Liver (tissue), 9 donors: ENCODE measurements around the gene PLA2G4D. TPM values are rescaled to one million over a fixed set of nuclear protein-coding genes. Genes with fewer than 3 reads are reported as not detected.

Source experiments
- DNase-seq: peaks from one replicate; pipeline ENCODE4 v3.0.0-alpha.2; 2017; ENCODE audit warnings: low spot score
- H3K27ac ChIP-seq, 2 donors: one replicate each; pipeline ENCODE4 v1.7.0; 2013; ENCODE audit warnings: inconsistent platforms in 2 of 2, low read length in 2 of 2, control low read depth in 1 of 2, low read depth in 1 of 2, mild to moderate bottlenecking in 1 of 2
- H3K27me3 ChIP-seq, 4 donors: one replicate each; pipeline versions ENCODE4 v1.6.1 to v1.7.0; 2013; ENCODE audit warnings: low read length in 3 of 4, inconsistent platforms in 1 of 4, mild to moderate bottlenecking in 1 of 4, moderate library complexity in 1 of 4; ENCODE audit not compliant: control insufficient read depth in 4 of 4, insufficient read depth in 4 of 4
- H3K36me3 ChIP-seq, 4 donors: one replicate each; pipeline versions ENCODE4 v1.6.1 to v1.7.0; 2013; ENCODE audit warnings: low read length in 3 of 4, mild to moderate bottlenecking in 3 of 4, low read depth in 1 of 4, moderate library complexity in 1 of 4; ENCODE audit not compliant: control insufficient read depth in 4 of 4, insufficient read depth in 3 of 4
- H3K4me1 ChIP-seq, 4 donors: one replicate each; pipeline versions ENCODE4 v1.6.1 to v1.7.0; 2013; ENCODE audit warnings: low read length in 3 of 4, mild to moderate bottlenecking in 3 of 4, moderate library complexity in 1 of 4; ENCODE audit not compliant: control insufficient read depth in 4 of 4, insufficient read depth in 4 of 4
- H3K4me3 ChIP-seq, 3 donors: one replicate each; pipeline versions ENCODE4 v1.6.1 to v1.7.0; 2013; ENCODE audit warnings: low read length in 3 of 3, control low read depth in 1 of 3, low read depth in 1 of 3, mild to moderate bottlenecking in 1 of 3
- H3K9ac ChIP-seq, 2 donors: one replicate each; pipeline ENCODE4 v1.7.0; 2013; ENCODE audit warnings: low read length in 2 of 2, mild to moderate bottlenecking in 2 of 2, moderate library complexity in 2 of 2, control low read depth in 1 of 2, low read depth in 1 of 2
- H3K9me3 ChIP-seq, 4 donors: one replicate each; pipeline versions ENCODE4 v1.6.1 to v1.7.0; 2013; ENCODE audit warnings: low read length in 3 of 4; ENCODE audit not compliant: control insufficient read depth in 4 of 4
- ATF3 ChIP-seq: IDR thresholded peaks from 2 replicates; pipeline ENCODE4 v1.6.1; 2016; ENCODE audit warnings: antibody characterized with exemption
- CTCF ChIP-seq: fragments of 150-350 bp; IDR thresholded peaks from 2 replicates; pipeline ENCODE4 v1.5.1; 2017; ENCODE audit warnings: improper control_type of control experiment, low read depth, low read length; ENCODE audit not compliant: missing input control
- EGR1 ChIP-seq, 2 donors: IDR thresholded peaks; 2 replicates each; pipeline ENCODE4 v1.6.1; 2016 to 2018; ENCODE audit warnings: antibody characterized with exemption in 2 of 2, low read depth in 2 of 2
- FOXA2 ChIP-seq: IDR thresholded peaks from 2 replicates; pipeline ENCODE4 v1.6.1; 2016; ENCODE audit warnings: antibody characterized with exemption
- GABPA ChIP-seq, 2 donors: IDR thresholded peaks in 1 of 2; conservative IDR thresholded peaks in 1 of 2; 2 replicates each; pipeline ENCODE4 v1.6.1; 2016; ENCODE audit warnings: antibody characterized with exemption in 2 of 2, mild to moderate bottlenecking in 1 of 2, moderate library complexity in 1 of 2
- HNF4A ChIP-seq, 2 donors: conservative IDR thresholded peaks; 2 replicates each; pipeline ENCODE4 v1.6.1; 2016; ENCODE audit warnings: antibody characterized with exemption in 2 of 2, mild to moderate bottlenecking in 2 of 2
- JUND ChIP-seq, 2 donors: IDR thresholded peaks; 2 replicates each; pipeline ENCODE4 v1.6.1; 2016; ENCODE audit warnings: antibody characterized with exemption in 2 of 2
- MAX ChIP-seq: IDR thresholded peaks from 2 replicates; pipeline ENCODE4 v1.6.1; 2016; ENCODE audit warnings: antibody characterized with exemption
- NR2F2 ChIP-seq: IDR thresholded peaks from 2 replicates; pipeline ENCODE4 v1.6.1; 2016; ENCODE audit warnings: antibody characterized with exemption
- RAD21 ChIP-seq, 2 donors: IDR thresholded peaks; 2 replicates each; pipeline ENCODE4 v1.6.1; 2016; ENCODE audit warnings: antibody characterized with exemption in 2 of 2, mild to moderate bottlenecking in 2 of 2
- REST ChIP-seq: IDR thresholded peaks from 2 replicates; pipeline ENCODE4 v1.6.1; 2016; ENCODE audit warnings: antibody characterized with exemption, mild to moderate bottlenecking
- RXRA ChIP-seq, 2 donors: IDR thresholded peaks; 2 replicates each; pipeline ENCODE4 v1.6.1; 2017 to 2018; ENCODE audit warnings: antibody characterized with exemption in 2 of 2, mild to moderate bottlenecking in 1 of 2
- SP1 ChIP-seq: IDR thresholded peaks from 2 replicates; pipeline ENCODE4 v1.6.1; 2018; ENCODE audit warnings: antibody characterized with exemption, mild to moderate bottlenecking
- TAF1 ChIP-seq: conservative IDR thresholded peaks from 2 replicates; pipeline ENCODE4 v1.6.1; 2016; ENCODE audit warnings: antibody characterized with exemption, mild to moderate bottlenecking
- YY1 ChIP-seq: IDR thresholded peaks from 2 replicates; pipeline ENCODE4 v1.6.1; 2016; ENCODE audit warnings: antibody characterized with exemption, mild to moderate bottlenecking
- WGBS: extraction: QIAGEN DNeasy Blood & Tissue Kit; methylation state at CpG from one replicate; pipeline ENCODE4 v1.1.7; 2013; 5-methylcytosine and 5-hydroxymethylcytosine counted together
- polyA plus RNA-seq, 2 donors: library from polyadenylated mRNA; stranded (reverse) in 1 of 2; unstranded in 1 of 2; fragments of 200-250 nt in 1 of 2; fragments of >200 nt in 1 of 2; fragmentation: Nextera tagmentation in 1 of 2; extraction: Ambion mirVana in 1 of 2; gene quantifications; one replicate each; pipeline versions ENCODE4 v1.2.1 to v1.2.3, GENCODE V29; 2013 to 2015
- total RNA-seq, 2 donors: library from RNA; depleted of rRNA; stranded (reverse); fragments of >200 nt; gene quantifications; one replicate each; pipeline ENCODE4 v1.2.3, GENCODE V29; 2014
- donor health status: healthy.
- donor health status: healthy.
- donor health status: healthy.
- donor health status: healthy.
- donor health status: healthy.

The PLA2G4D gene
- total and polyA plus RNA-seq, 4 donors: not detected

- H3K27me3 ChIP-seq: no peaks in the 10 kb centered on the region
- no peak overlapping the region for H3K4me3 ChIP-seq
- H3K9ac ChIP-seq: no peak overlapping the region
- no peak for DNase-seq
- no peaks in the 10 kb centered on the region for H3K36me3 ChIP-seq
- TF ChIP-seq ATF3: no peak
- TF ChIP-seq CTCF: no peak
- TF ChIP-seq RAD21 (IDR thresholded peaks at IDR 0.05): no peak
- TF ChIP-seq MAX: no peak
- TF ChIP-seq SP1: no peak
- TF ChIP-seq REST: no peak
- no peak for TF ChIP-seq EGR1 (IDR thresholded peaks at IDR 0.05; ENCODE audit: low read depth in 2 of 2)
- TF ChIP-seq FOXA2: no peak
- no peak for TF ChIP-seq NR2F2
- TF ChIP-seq RXRA (IDR thresholded peaks at IDR 0.05): no peak
- no peak for TF ChIP-seq HNF4A (conservative IDR thresholded peaks at IDR 0.05)
- TF ChIP-seq TAF1: no peak
- TF ChIP-seq JUND (IDR thresholded peaks at IDR 0.05): no peak
- TF ChIP-seq GABPA (IDR thresholded peaks at IDR 0.05 in 1 of 2, conservative IDR thresholded peaks at IDR 0.05 in 1 of 2): no peak
- no peak for TF ChIP-seq YY1
- peaks cover 0 to 6% (median 3%) of the 10 kb centered on the region in 4 donors for H3K4me1 ChIP-seq
- no peaks in the 10 kb centered on the region for H3K9me3 ChIP-seq
- 78% methylated on average over 9 of the region's 9 CpGs for WGBS
- H3K27ac ChIP-seq: no peak overlapping the region
Measured at GRCh38 chr15:42070976-42071350, 23.4 kb downstream of the PLA2G4D start.

GRCh38 chr15:42070279-42070975 lies 23.9 kb downstream of the PLA2G4D start:
- no peak for DNase-seq
- H3K4me1 ChIP-seq: peaks cover 0 to 6% (median 3%) of the 10 kb centered on the region in 4 donors
- H3K9ac ChIP-seq: no peak overlapping the region
- H3K9me3 ChIP-seq: no peaks in the 10 kb centered on the region
- H3K27ac ChIP-seq: no peak overlapping the region
- no peak overlapping the region for H3K4me3 ChIP-seq
- 89% methylated on average over 16 of the region's 16 CpGs for WGBS
- TF ChIP-seq SP1: no peak
- no peak for TF ChIP-seq REST
- no peak for TF ChIP-seq GABPA (IDR thresholded peaks at IDR 0.05 in 1 of 2, conservative IDR thresholded peaks at IDR 0.05 in 1 of 2)
- TF ChIP-seq TAF1: no peak
- TF ChIP-seq MAX: no peak
- H3K27me3 ChIP-seq: no peaks in the 10 kb centered on the region
- no peaks in the 10 kb centered on the region for H3K36me3 ChIP-seq
